ENCODE results near the gene DEPDC4.
"Not testable (repeated sequence)": the region's sequence is repeated elsewhere in the genome, so short reads cannot be mapped to it uniquely, and the experiment has no call there.

The DEPDC4 gene

DNA sequence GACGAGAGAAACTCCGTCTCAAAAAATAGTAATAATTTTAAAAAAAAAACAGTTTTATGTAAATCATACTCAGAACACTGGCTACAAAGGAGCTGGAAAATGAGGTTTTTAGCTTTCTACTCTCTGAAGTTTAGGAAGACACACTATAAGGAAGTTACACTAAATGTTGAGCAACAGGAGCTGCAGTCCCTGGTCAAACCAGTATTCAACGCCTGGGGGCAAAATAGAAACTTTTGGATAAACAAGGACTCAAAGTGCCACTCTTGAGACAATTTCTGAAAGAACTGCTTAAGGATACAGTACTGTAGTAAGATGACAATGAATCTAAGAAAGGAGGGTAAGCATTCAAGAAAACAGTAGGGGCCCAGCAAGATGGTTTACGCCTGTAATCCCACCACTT lies 37.0 kb downstream of the DEPDC4 start:
- in situ Hi-C loops (cut with HindIII; ENCODE audit: low pct_ligation_motif_present, low sequenced_read_pairs), result no loop called here
- no peak for DNase-seq
- H3K4me3 ChIP-seq (ENCODE audit: low read depth, low read length), result no peak overlapping the region
- TF ChIP-seq, protein P1, sequence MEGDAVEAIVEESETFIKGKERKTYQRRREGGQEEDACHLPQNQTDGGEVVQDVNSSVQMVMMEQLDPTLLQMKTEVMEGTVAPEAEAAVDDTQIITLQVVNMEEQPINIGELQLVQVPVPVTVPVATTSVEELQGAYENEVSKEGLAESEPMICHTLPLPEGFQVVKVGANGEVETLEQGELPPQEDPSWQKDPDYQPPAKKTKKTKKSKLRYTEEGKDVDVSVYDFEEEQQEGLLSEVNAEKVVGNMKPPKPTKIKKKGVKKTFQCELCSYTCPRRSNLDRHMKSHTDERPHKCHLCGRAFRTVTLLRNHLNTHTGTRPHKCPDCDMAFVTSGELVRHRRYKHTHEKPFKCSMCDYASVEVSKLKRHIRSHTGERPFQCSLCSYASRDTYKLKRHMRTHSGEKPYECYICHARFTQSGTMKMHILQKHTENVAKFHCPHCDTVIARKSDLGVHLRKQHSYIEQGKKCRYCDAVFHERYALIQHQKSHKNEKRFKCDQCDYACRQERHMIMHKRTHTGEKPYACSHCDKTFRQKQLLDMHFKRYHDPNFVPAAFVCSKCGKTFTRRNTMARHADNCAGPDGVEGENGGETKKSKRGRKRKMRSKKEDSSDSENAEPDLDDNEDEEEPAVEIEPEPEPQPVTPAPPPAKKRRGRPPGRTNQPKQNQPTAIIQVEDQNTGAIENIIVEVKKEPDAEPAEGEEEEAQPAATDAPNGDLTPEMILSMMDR (IDR thresholded peaks at IDR 0.05; ENCODE audit: low read depth, low read length, missing control alignments), result no peak
- no peak overlapping the region for H3K27ac ChIP-seq
- H3K27me3 ChIP-seq (replicated peaks), result no peaks in the 10 kb centered on the region
- H3K36me3 ChIP-seq (replicated peaks), result peaks cover 2% of the 10 kb centered on the region

DNA sequence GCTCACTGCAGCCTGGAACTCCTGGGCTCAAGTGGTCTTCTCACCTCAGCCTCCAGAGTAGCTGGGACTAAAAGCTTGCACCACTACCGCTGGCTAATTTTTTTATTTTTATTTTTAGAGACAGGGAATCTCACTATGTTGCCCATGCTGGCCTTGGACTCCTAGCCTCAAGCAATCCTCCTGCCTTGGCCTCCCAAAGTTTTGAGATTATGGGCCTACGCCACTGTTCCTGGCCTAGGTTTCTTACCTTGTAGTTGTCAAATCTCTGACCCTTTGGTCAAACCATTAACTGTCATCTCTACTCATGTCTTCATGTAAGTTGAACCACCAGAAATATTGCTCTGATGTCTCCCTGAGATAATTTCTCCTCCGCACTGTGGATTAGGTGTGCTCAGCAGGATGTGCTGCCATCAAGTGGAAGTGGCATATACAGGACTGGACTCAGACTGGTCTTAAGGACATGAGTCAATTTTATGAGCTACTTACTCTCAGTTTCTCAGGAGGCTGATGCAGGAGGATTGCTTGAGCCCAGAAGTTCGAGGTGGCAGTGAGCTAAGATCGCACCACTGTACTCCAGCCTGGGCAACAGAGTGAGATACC lies 37.7 kb downstream of the DEPDC4 start:
- Histone ChIP-seq H3K36me3 (replicated peaks) (peaks cover 4% of the 10 kb centered on the region), H3K27ac (no peak overlapping the region), H3K27me3 (replicated peaks) (no peaks in the 10 kb centered on the region), H3K4me3 (ENCODE audit: low read depth, low read length) (no peak overlapping the region)
- no peak for DNase-seq
- in situ Hi-C loops (cut with HindIII; ENCODE audit: low pct_ligation_motif_present, low sequenced_read_pairs), result no loop called here
- TF ChIP-seq, protein P1 (IDR thresholded peaks at IDR 0.05; ENCODE audit: low read depth, low read length, missing control alignments), result peak; percentile 39

- no peaks in the 10 kb centered on the region for H3K27me3 ChIP-seq (replicated peaks)
- in situ Hi-C loops (cut with HindIII; ENCODE audit: low pct_ligation_motif_present, low sequenced_read_pairs), result no loop called here
- no peak overlapping the region for H3K4me3 ChIP-seq (ENCODE audit: low read depth, low read length)
- TF ChIP-seq, protein P1 (IDR thresholded peaks at IDR 0.05; ENCODE audit: low read depth, low read length, missing control alignments), result no peak
- peaks cover 6% of the 10 kb centered on the region for H3K36me3 ChIP-seq (replicated peaks)
- DNase-seq, result no peak
- H3K27ac ChIP-seq, result no peak overlapping the region
Observed at GRCh38 chr12:100225491-100225890, 41.4 kb downstream of the DEPDC4 start.

DNA sequence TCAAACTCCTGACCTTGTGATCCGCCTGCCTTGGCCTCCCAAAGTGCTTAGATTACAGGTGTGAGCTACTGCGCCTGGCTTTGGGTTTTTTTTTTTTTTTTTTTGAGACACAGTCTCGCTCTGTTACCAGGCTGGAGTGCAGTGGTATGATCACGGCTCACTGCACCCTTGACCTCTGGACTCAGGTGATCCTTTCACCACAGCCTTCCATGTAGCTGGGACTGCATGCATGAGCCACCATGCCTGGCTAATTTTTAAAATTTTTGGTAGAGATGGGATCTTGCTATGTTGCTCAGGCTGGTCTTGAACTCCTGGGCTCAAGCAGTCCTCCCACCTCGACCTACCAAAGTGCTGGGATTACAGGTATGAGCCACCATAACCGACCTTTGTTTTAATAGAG lies 44.7 kb downstream of the DEPDC4 start:
- H3K36me3 ChIP-seq (replicated peaks); H3K27me3 ChIP-seq (replicated peaks); H3K4me3 ChIP-seq (ENCODE audit: low read depth, low read length); H3K27ac ChIP-seq; DNase-seq; in situ Hi-C loops (cut with HindIII; ENCODE audit: low pct_ligation_motif_present, low sequenced_read_pairs): not testable (repeated sequence)

GRCh38 chr12:100221523-100221922 lies 45.4 kb downstream of the DEPDC4 start:
- Histone ChIP-seq H3K4me3 (ENCODE audit: low read depth, low read length) (no peak overlapping the region), H3K27me3 (replicated peaks) (no peaks in the 10 kb centered on the region), H3K27ac (no peak overlapping the region), H3K36me3 (replicated peaks) (peaks cover 8% of the 10 kb centered on the region)
- no peak for DNase-seq
- TF ChIP-seq, protein P1 (IDR thresholded peaks at IDR 0.05; ENCODE audit: low read depth, low read length, missing control alignments), result no peak
- in situ Hi-C loops (cut with HindIII; ENCODE audit: low pct_ligation_motif_present, low sequenced_read_pairs), result no loop called here

DNA sequence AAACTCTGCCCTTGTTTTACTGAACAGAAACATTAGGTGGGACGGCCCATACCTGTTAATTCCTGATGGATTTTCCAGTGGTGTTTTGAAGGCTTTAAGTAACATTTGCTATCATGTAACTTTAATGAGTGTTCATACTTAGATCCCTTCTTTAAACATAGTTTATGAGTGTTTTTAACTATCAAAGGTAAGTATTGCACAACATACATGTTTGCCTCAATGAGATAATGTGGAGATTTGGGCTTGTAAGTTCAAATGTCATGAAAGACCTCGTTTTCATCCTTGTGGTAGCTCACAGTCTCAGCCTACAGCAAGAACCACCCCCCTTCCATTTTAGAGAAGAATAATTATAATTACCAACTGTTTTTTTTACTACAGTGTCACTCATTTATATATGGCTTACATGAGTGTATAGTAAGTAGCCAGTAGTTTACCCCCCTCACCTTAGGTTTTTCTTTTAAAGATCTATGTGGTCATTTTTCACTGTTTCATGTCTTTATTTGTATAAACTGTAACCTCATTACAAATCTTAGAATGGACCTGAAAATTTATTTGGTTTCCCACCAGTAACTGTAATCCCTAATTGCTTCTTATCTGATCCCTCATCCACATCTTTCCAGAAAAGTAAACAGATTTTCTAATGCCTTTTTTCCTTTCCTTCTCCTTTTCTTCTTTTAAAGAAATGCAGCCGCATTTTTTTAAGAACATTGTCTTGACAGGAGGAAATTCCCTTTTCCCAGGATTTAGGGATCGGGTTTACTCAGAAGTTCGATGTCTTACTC lies 47.4 kb downstream of the DEPDC4 start:
- TF ChIP-seq, protein P1 (IDR thresholded peaks at IDR 0.05; ENCODE audit: low read depth, low read length, missing control alignments), result no peak
- in situ Hi-C loops (cut with HindIII; ENCODE audit: low pct_ligation_motif_present, low sequenced_read_pairs), result no loop called here
- Histone ChIP-seq H3K27ac (no peak overlapping the region), H3K4me3 (ENCODE audit: low read depth, low read length) (no peak overlapping the region), H3K27me3 (replicated peaks) (no peaks in the 10 kb centered on the region), H3K36me3 (replicated peaks) (peaks cover 7% of the 10 kb centered on the region)
- no peak for DNase-seq
